ENCODE results near the gene CCDC40.

DNA sequence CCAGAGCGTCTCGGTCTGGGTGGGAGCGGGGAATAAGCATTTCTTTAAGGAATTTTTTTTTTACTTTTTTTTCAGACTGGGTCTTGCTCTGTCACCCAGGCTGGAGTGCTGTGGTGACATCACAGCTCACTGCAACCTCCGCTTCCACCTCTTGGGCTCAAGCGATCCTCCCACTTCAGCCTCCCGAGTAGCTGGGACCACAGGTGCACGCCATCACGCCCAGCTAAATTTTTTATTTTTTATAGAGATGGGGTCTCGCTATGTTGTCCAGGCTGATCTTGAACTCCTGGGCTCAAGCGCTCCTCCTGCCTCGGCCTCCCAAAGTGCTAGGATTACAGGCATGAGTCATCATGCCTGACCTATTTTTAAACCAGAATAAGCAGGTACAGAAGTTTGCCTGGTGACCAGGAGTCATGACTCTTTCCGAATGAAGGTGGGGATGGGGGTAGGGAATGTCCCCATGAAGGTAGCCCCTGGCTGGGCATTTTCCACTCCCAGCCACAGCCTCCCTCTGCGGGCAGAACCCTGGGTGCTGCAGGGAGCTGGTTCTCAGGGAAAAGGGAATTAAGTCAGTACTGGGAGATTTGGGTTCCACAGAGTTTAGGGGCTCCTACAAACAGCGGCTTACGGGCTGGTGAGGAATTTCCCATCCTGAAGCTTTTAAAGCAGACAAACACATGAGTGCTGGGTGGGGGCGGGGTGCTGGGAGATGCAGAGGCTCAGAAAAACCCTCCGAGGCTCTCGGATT lies 49.1 kb upstream of the CCDC40 start:
- TF ChIP-seq, protein P1, sequence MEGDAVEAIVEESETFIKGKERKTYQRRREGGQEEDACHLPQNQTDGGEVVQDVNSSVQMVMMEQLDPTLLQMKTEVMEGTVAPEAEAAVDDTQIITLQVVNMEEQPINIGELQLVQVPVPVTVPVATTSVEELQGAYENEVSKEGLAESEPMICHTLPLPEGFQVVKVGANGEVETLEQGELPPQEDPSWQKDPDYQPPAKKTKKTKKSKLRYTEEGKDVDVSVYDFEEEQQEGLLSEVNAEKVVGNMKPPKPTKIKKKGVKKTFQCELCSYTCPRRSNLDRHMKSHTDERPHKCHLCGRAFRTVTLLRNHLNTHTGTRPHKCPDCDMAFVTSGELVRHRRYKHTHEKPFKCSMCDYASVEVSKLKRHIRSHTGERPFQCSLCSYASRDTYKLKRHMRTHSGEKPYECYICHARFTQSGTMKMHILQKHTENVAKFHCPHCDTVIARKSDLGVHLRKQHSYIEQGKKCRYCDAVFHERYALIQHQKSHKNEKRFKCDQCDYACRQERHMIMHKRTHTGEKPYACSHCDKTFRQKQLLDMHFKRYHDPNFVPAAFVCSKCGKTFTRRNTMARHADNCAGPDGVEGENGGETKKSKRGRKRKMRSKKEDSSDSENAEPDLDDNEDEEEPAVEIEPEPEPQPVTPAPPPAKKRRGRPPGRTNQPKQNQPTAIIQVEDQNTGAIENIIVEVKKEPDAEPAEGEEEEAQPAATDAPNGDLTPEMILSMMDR (conservative IDR thresholded peaks at IDR 0.05 in 1 of 2, IDR thresholded peaks at IDR 0.05 in 1 of 2; ENCODE audit: low read depth in 1 of 2, low read length in 2 of 2), result no peak
- no peak for TF ChIP-seq EZH2 (IDR thresholded peaks at IDR 0.05; ENCODE audit: low read length, missing control alignments)

Measured in fibroblast of lung (primary cell).